C4-2B (cell line): ENCODE results near the gene FKBP5.

Experiments used
- ZFX ChIP-seq: fragments of 450-650 bp; IDR thresholded peaks from 2 replicates; pipeline ENCODE4 v1.6.1; 2017
- TF ChIP-seq, protein P1 (sequence below): fragments of 450-650 bp; conservative IDR thresholded peaks from 2 replicates; pipeline ENCODE4 v1.5.1; 2017; ENCODE audit warnings: mild to moderate bottlenecking

- TF ChIP-seq, protein P1, sequence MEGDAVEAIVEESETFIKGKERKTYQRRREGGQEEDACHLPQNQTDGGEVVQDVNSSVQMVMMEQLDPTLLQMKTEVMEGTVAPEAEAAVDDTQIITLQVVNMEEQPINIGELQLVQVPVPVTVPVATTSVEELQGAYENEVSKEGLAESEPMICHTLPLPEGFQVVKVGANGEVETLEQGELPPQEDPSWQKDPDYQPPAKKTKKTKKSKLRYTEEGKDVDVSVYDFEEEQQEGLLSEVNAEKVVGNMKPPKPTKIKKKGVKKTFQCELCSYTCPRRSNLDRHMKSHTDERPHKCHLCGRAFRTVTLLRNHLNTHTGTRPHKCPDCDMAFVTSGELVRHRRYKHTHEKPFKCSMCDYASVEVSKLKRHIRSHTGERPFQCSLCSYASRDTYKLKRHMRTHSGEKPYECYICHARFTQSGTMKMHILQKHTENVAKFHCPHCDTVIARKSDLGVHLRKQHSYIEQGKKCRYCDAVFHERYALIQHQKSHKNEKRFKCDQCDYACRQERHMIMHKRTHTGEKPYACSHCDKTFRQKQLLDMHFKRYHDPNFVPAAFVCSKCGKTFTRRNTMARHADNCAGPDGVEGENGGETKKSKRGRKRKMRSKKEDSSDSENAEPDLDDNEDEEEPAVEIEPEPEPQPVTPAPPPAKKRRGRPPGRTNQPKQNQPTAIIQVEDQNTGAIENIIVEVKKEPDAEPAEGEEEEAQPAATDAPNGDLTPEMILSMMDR: no peak
- TF ChIP-seq ZFX: no peak
These were observed 24.5 kb upstream of the FKBP5 start for GRCh38 chr6:35713006-35713767.
